Lower lobe of right lung (tissue), 2 donors: Measurements from ENCODE around the gene SH3BP4. TPM values are rescaled to one million over a fixed set of nuclear protein-coding genes. Genes with fewer than 3 reads are reported as not detected.

Experiments
- ATAC-seq, 2 donors: fragments of 200-7000 bp; cut with Tn5 transposase; one replicate each; pipeline ENCODE4 v1.9.1; 2020 to 2022; ENCODE audit warnings: mild to moderate bottlenecking in 2 of 2, moderate library complexity in 2 of 2
- DNase-seq: peaks from one replicate; pipeline ENCODE4 v3.0.0-alpha.2; 2020
- H3K27ac ChIP-seq: fragments of 200-600 bp; one replicate; pipeline ENCODE4 v1.8.0; 2022
- H3K27me3 ChIP-seq: fragments of 200-600 bp; one replicate; pipeline ENCODE4 v1.8.0; 2022; ENCODE audit warnings: low read depth
- H3K36me3 ChIP-seq: fragments of 200-600 bp; one replicate; pipeline ENCODE4 v1.8.0; 2022; ENCODE audit warnings: mild to moderate bottlenecking
- H3K4me1 ChIP-seq: fragments of 200-600 bp; one replicate; pipeline ENCODE4 v1.8.0; 2022
- H3K4me3 ChIP-seq: fragments of 200-600 bp; one replicate; pipeline ENCODE4 v1.8.0; 2022; ENCODE audit warnings: mild to moderate bottlenecking
- H3K9me3 ChIP-seq: fragments of 200-600 bp; one replicate; pipeline ENCODE4 v1.8.0; 2022
- CTCF ChIP-seq: fragments of 200-600 bp; IDR thresholded peaks from one replicate; pipeline ENCODE4 v1.8.0; 2022; ENCODE audit warnings: antibody characterized with exemption, mild to moderate bottlenecking
- intact Hi-C: fragments of 100-400 bp; cut with DNase I; formaldehyde crosslinking; loops from one replicate; pipeline ENCODE4 v1.11.0; 2022
- total RNA-seq: library from RNA; stranded (reverse); fragmentation: NEBNext Ultra II Directional; extraction: Animal tissue kit (Norgen Biotek cat#: 25700); gene quantifications from one replicate; pipeline ENCODE4 v1.2.1, GENCODE V29; 2021
- donor health status: DM: no; HTN: yes; CAD: no; lungs with severe emphysema.

The SH3BP4 gene
- total RNA-seq, 1 donor from 2014 or later, result 36.8 TPM

- Histone ChIP-seq H3K4me1 (no peaks in the 10 kb centered on the region), H3K9me3 (no peaks in the 10 kb centered on the region), H3K27ac (no peak overlapping the region), H3K4me3 (no peak overlapping the region), H3K36me3 (no peaks in the 10 kb centered on the region), H3K27me3 (no peaks in the 10 kb centered on the region)
- TF ChIP-seq CTCF, result no peak
- no peak for ATAC-seq
- intact Hi-C loops, result no loop called here
- no peak for DNase-seq
These were observed 146.5 kb downstream of the SH3BP4 start for GRCh38 chr2:235098269-235098668.

GRCh38 chr2:235098736-235099494 is 147.1 kb downstream of the SH3BP4 start:
- intact Hi-C loops, result no loop called here
- Histone ChIP-seq H3K4me3 (no peak overlapping the region), H3K4me1 (no peaks in the 10 kb centered on the region), H3K27me3 (no peaks in the 10 kb centered on the region), H3K9me3 (no peaks in the 10 kb centered on the region), H3K36me3 (no peaks in the 10 kb centered on the region), H3K27ac (no peak overlapping the region)
- no peak for DNase-seq
- ATAC-seq, result no peak
- TF ChIP-seq CTCF, result no peak

- no peak for TF ChIP-seq CTCF
- Histone ChIP-seq H3K4me3 (no peak overlapping the region), H3K9me3 (no peaks in the 10 kb centered on the region), H3K36me3 (no peaks in the 10 kb centered on the region), H3K27me3 (no peaks in the 10 kb centered on the region), H3K4me1 (no peaks in the 10 kb centered on the region), H3K27ac (no peak overlapping the region)
- DNase-seq (no peak), ATAC-seq (no peak)
- intact Hi-C loops, result no loop called here
These were observed 151.1 kb downstream of the SH3BP4 start for GRCh38 chr2:235102896-235103295.
